ENCODE results near the gene LZTR1. TPM values are rescaled to one million over a fixed set of nuclear protein-coding genes. Genes with fewer than 3 reads are reported as not detected.

Gene LZTR1
- total and polyA plus RNA-seq, 2 experiments from 2014 or later = 41.3 to 50.4 TPM

DNA sequence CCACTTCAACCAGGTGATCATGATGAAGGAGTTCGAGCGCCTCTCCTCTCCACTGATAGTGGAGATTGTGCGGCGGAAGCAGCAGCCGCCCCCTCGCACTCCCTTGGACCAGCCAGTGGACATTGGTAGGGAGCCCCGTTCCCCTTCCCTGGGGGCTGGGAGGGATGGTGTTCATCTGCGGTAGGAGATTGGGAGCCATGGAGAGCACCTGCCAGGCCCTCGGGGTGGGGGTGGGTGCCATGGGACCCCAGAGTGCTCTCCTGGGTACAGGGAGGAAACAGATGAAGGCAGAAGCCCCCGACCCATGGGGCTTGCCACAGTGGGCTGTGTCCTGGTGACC lies 12.8 kb downstream of the LZTR1 start:
- H2AFZ ChIP-seq = no peak overlapping the region
- no peaks in the 10 kb centered on the region for H3K9me3 ChIP-seq (ENCODE audit: low read depth)
- peaks cover 5% of the 10 kb centered on the region for H3K79me2 ChIP-seq
- 96% methylated on average over 10 of the region's 10 CpGs for WGBS (ENCODE audit: low lambda C conversion rate, missing lambda C conversion rate)
- TF ChIP-seq EZH2 (IDR thresholded peaks at IDR 0.05; ENCODE audit: borderline replicate concordance) (no peak), EZH2phosphoT487 (IDR thresholded peaks at IDR 0.05; ENCODE audit: low read depth, severe bottlenecking, unreplicated experiment) (no peak)
- TF ChIP-seq, protein P1, sequence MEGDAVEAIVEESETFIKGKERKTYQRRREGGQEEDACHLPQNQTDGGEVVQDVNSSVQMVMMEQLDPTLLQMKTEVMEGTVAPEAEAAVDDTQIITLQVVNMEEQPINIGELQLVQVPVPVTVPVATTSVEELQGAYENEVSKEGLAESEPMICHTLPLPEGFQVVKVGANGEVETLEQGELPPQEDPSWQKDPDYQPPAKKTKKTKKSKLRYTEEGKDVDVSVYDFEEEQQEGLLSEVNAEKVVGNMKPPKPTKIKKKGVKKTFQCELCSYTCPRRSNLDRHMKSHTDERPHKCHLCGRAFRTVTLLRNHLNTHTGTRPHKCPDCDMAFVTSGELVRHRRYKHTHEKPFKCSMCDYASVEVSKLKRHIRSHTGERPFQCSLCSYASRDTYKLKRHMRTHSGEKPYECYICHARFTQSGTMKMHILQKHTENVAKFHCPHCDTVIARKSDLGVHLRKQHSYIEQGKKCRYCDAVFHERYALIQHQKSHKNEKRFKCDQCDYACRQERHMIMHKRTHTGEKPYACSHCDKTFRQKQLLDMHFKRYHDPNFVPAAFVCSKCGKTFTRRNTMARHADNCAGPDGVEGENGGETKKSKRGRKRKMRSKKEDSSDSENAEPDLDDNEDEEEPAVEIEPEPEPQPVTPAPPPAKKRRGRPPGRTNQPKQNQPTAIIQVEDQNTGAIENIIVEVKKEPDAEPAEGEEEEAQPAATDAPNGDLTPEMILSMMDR (IDR thresholded peaks at IDR 0.05; ENCODE audit: poor library complexity) = no peak
- no peaks in the 10 kb centered on the region for H4K20me1 ChIP-seq (ENCODE audit: insufficient read depth, poor library complexity, severe bottlenecking)
- no peak for DNase-seq (ENCODE audit: low spot score)
- no peaks in the 10 kb centered on the region for H3K36me3 ChIP-seq (replicated peaks; ENCODE audit: insufficient read depth, low read depth)
- no peaks in the 10 kb centered on the region for H3K9me2 ChIP-seq (replicated peaks; ENCODE audit: insufficient read depth)
- H3K27me3 ChIP-seq = no peaks in the 10 kb centered on the region
- no peaks in the 10 kb centered on the region for H3K4me1 ChIP-seq (ENCODE audit: insufficient read depth)
- H3K4me3 ChIP-seq = no peak overlapping the region
- no peak overlapping the region for H3K4me2 ChIP-seq
- H3K27ac ChIP-seq = no peak overlapping the region

DNA sequence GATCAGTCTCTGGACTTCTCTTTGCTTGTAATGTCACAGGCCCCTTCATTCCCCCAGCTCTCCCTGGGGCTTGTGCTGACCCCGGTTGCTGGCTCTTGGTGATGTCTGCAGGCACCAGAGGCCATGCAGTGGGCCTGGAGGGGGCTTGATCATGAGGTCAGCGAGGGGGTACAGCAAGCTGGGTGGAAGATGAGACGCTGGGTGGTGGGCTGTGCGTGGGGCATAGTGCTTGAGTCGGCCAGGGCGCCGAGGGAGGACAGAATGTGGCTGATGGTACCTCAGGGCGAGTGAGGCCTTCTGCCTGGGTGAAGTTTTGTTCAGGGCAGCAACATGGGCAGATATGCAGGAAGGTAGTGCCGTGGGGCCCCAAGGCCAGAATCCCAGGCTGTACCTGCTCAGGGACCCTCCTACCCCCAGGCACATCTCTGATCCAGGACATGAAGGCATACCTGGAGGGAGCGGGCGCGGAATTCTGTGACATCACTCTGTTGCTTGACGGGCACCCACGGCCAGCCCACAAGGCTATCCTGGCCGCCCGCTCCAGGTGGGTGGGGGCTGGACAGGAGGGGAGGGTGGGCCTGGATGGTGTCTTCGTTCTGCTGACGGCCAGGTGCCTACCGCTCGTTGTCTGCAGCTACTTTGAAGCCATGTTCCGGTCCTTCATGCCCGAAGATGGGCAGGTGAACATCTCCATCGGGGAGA lies 13.4 kb downstream of the LZTR1 start:
- Histone ChIP-seq H3K27ac (no peak overlapping the region), H3K9me3 (ENCODE audit: low read depth) (no peaks in the 10 kb centered on the region), H3K27me3 (no peaks in the 10 kb centered on the region), H3K36me3 (replicated peaks; ENCODE audit: insufficient read depth, low read depth) (no peaks in the 10 kb centered on the region), H4K20me1 (ENCODE audit: insufficient read depth, poor library complexity, severe bottlenecking) (no peaks in the 10 kb centered on the region), H3K79me2 (peaks cover 11% of the 10 kb centered on the region), H3K4me3 (no peak overlapping the region), H2AFZ (no peak overlapping the region), H3K4me1 (ENCODE audit: insufficient read depth) (peaks cover 2% of the 10 kb centered on the region), H3K9me2 (replicated peaks; ENCODE audit: insufficient read depth) (no peaks in the 10 kb centered on the region), H3K4me2 (no peak overlapping the region)
- 96% methylated on average over 18 of the region's 23 CpGs for WGBS (ENCODE audit: low lambda C conversion rate, missing lambda C conversion rate)
- DNase-seq (ENCODE audit: low spot score) = no peak
- TF ChIP-seq EZH2phosphoT487 (IDR thresholded peaks at IDR 0.05; ENCODE audit: low read depth, severe bottlenecking, unreplicated experiment) (no peak), EZH2 (IDR thresholded peaks at IDR 0.05; ENCODE audit: borderline replicate concordance) (no peak)
- TF ChIP-seq, protein P1 (IDR thresholded peaks at IDR 0.05; ENCODE audit: poor library complexity) = no peak

DNA sequence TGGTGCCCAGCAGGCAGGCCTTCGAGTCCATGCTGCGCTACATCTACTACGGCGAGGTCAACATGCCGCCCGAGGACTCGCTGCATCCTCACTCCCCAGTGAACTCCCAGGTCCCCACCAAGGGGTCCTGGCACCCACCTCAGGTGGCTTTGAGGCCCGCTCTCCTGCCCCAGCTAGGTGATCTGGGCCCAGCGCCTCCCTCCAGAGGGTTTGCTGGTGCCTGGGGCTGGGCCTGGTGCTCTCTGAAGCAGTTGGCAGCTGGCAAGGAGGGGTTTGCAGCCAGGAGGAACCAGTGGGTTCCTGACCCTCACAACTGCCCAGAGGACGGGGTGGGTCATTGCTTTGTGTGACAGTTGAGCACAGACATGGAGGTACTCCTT lies 13.9 kb downstream of the LZTR1 start:
- peaks cover 7% of the 10 kb centered on the region for H3K4me1 ChIP-seq (ENCODE audit: insufficient read depth)
- H3K9me2 ChIP-seq (replicated peaks; ENCODE audit: insufficient read depth) = no peaks in the 10 kb centered on the region
- H2AFZ ChIP-seq = no peak overlapping the region
- H3K4me2 ChIP-seq = no peak overlapping the region
- no peak for DNase-seq (ENCODE audit: low spot score)
- H3K36me3 ChIP-seq (replicated peaks; ENCODE audit: insufficient read depth, low read depth) = no peaks in the 10 kb centered on the region
- no peak overlapping the region for H3K4me3 ChIP-seq
- H4K20me1 ChIP-seq (ENCODE audit: insufficient read depth, poor library complexity, severe bottlenecking) = no peaks in the 10 kb centered on the region
- H3K27me3 ChIP-seq = no peaks in the 10 kb centered on the region
- TF ChIP-seq EZH2phosphoT487 (IDR thresholded peaks at IDR 0.05; ENCODE audit: low read depth, severe bottlenecking, unreplicated experiment) (no peak), EZH2 (IDR thresholded peaks at IDR 0.05; ENCODE audit: borderline replicate concordance) (no peak)
- TF ChIP-seq, protein P1 (IDR thresholded peaks at IDR 0.05; ENCODE audit: poor library complexity) = no peak
- 96% methylated on average over 10 of the region's 10 CpGs for WGBS (ENCODE audit: low lambda C conversion rate, missing lambda C conversion rate)
- H3K9me3 ChIP-seq (ENCODE audit: low read depth) = no peaks in the 10 kb centered on the region
- H3K27ac ChIP-seq = no peak overlapping the region
- peaks cover 16% of the 10 kb centered on the region for H3K79me2 ChIP-seq

All from hepatocyte (in vitro differentiated cells).